Liver (tissue), 9 donors: ENCODE results near the gene SH3BP5L. TPM values are rescaled to one million over a fixed set of nuclear protein-coding genes. Genes with fewer than 3 reads are reported as not detected.

ENCODE experiments used
- DNase-seq: peaks from one replicate; pipeline ENCODE4 v3.0.0-alpha.2; 2017; ENCODE audit warnings: low spot score
- H3K27ac ChIP-seq, 2 donors: one replicate each; pipeline ENCODE4 v1.7.0; 2013; ENCODE audit warnings: inconsistent platforms in 2 of 2, low read length in 2 of 2, control low read depth in 1 of 2, low read depth in 1 of 2, mild to moderate bottlenecking in 1 of 2
- H3K27me3 ChIP-seq, 4 donors: one replicate each; pipeline versions ENCODE4 v1.6.1 to v1.7.0; 2013; ENCODE audit warnings: low read length in 3 of 4, inconsistent platforms in 1 of 4, mild to moderate bottlenecking in 1 of 4, moderate library complexity in 1 of 4; ENCODE audit not compliant: control insufficient read depth in 4 of 4, insufficient read depth in 4 of 4
- H3K36me3 ChIP-seq, 4 donors: one replicate each; pipeline versions ENCODE4 v1.6.1 to v1.7.0; 2013; ENCODE audit warnings: low read length in 3 of 4, mild to moderate bottlenecking in 3 of 4, low read depth in 1 of 4, moderate library complexity in 1 of 4; ENCODE audit not compliant: control insufficient read depth in 4 of 4, insufficient read depth in 3 of 4
- H3K4me1 ChIP-seq, 4 donors: one replicate each; pipeline versions ENCODE4 v1.6.1 to v1.7.0; 2013; ENCODE audit warnings: low read length in 3 of 4, mild to moderate bottlenecking in 3 of 4, moderate library complexity in 1 of 4; ENCODE audit not compliant: control insufficient read depth in 4 of 4, insufficient read depth in 4 of 4
- H3K4me3 ChIP-seq, 3 donors: one replicate each; pipeline versions ENCODE4 v1.6.1 to v1.7.0; 2013; ENCODE audit warnings: low read length in 3 of 3, control low read depth in 1 of 3, low read depth in 1 of 3, mild to moderate bottlenecking in 1 of 3
- H3K9ac ChIP-seq, 2 donors: one replicate each; pipeline ENCODE4 v1.7.0; 2013; ENCODE audit warnings: low read length in 2 of 2, mild to moderate bottlenecking in 2 of 2, moderate library complexity in 2 of 2, control low read depth in 1 of 2, low read depth in 1 of 2
- H3K9me3 ChIP-seq, 4 donors: one replicate each; pipeline versions ENCODE4 v1.6.1 to v1.7.0; 2013; ENCODE audit warnings: low read length in 3 of 4; ENCODE audit not compliant: control insufficient read depth in 4 of 4
- ATF3 ChIP-seq: IDR thresholded peaks from 2 replicates; pipeline ENCODE4 v1.6.1; 2016; ENCODE audit warnings: antibody characterized with exemption
- CTCF ChIP-seq: fragments of 150-350 bp; IDR thresholded peaks from 2 replicates; pipeline ENCODE4 v1.5.1; 2017; ENCODE audit warnings: improper control_type of control experiment, low read depth, low read length; ENCODE audit not compliant: missing input control
- EGR1 ChIP-seq, 2 donors: IDR thresholded peaks; 2 replicates each; pipeline ENCODE4 v1.6.1; 2016 to 2018; ENCODE audit warnings: antibody characterized with exemption in 2 of 2, low read depth in 2 of 2
- FOXA1 ChIP-seq: IDR thresholded peaks from 2 replicates; pipeline ENCODE4 v1.6.1; 2016; ENCODE audit warnings: antibody characterized with exemption
- FOXA2 ChIP-seq: IDR thresholded peaks from 2 replicates; pipeline ENCODE4 v1.6.1; 2016; ENCODE audit warnings: antibody characterized with exemption
- GABPA ChIP-seq, 2 donors: IDR thresholded peaks in 1 of 2; conservative IDR thresholded peaks in 1 of 2; 2 replicates each; pipeline ENCODE4 v1.6.1; 2016; ENCODE audit warnings: antibody characterized with exemption in 2 of 2, mild to moderate bottlenecking in 1 of 2, moderate library complexity in 1 of 2
- HNF4A ChIP-seq, 2 donors: conservative IDR thresholded peaks; 2 replicates each; pipeline ENCODE4 v1.6.1; 2016; ENCODE audit warnings: antibody characterized with exemption in 2 of 2, mild to moderate bottlenecking in 2 of 2
- HNF4G ChIP-seq: IDR thresholded peaks from 2 replicates; pipeline ENCODE4 v1.6.1; 2016; ENCODE audit warnings: antibody characterized with exemption
- JUND ChIP-seq, 2 donors: IDR thresholded peaks; 2 replicates each; pipeline ENCODE4 v1.6.1; 2016; ENCODE audit warnings: antibody characterized with exemption in 2 of 2
- MAX ChIP-seq: IDR thresholded peaks from 2 replicates; pipeline ENCODE4 v1.6.1; 2016; ENCODE audit warnings: antibody characterized with exemption
- NR2F2 ChIP-seq: IDR thresholded peaks from 2 replicates; pipeline ENCODE4 v1.6.1; 2016; ENCODE audit warnings: antibody characterized with exemption
- RAD21 ChIP-seq, 2 donors: IDR thresholded peaks; 2 replicates each; pipeline ENCODE4 v1.6.1; 2016; ENCODE audit warnings: antibody characterized with exemption in 2 of 2, mild to moderate bottlenecking in 2 of 2
- RXRA ChIP-seq, 2 donors: IDR thresholded peaks; 2 replicates each; pipeline ENCODE4 v1.6.1; 2017 to 2018; ENCODE audit warnings: antibody characterized with exemption in 2 of 2, mild to moderate bottlenecking in 1 of 2
- SP1 ChIP-seq: IDR thresholded peaks from 2 replicates; pipeline ENCODE4 v1.6.1; 2018; ENCODE audit warnings: antibody characterized with exemption, mild to moderate bottlenecking
- TAF1 ChIP-seq: conservative IDR thresholded peaks from 2 replicates; pipeline ENCODE4 v1.6.1; 2016; ENCODE audit warnings: antibody characterized with exemption, mild to moderate bottlenecking
- YY1 ChIP-seq: IDR thresholded peaks from 2 replicates; pipeline ENCODE4 v1.6.1; 2016; ENCODE audit warnings: antibody characterized with exemption, mild to moderate bottlenecking
- ZBTB33 ChIP-seq: IDR thresholded peaks from 2 replicates; pipeline ENCODE4 v1.6.1; 2016; ENCODE audit warnings: antibody characterized with exemption
- WGBS: extraction: QIAGEN DNeasy Blood & Tissue Kit; methylation state at CpG from one replicate; pipeline ENCODE4 v1.1.7; 2013; 5-methylcytosine and 5-hydroxymethylcytosine counted together
- polyA plus RNA-seq, 2 donors: library from polyadenylated mRNA; stranded (reverse) in 1 of 2; unstranded in 1 of 2; fragments of 200-250 nt in 1 of 2; fragments of >200 nt in 1 of 2; fragmentation: Nextera tagmentation in 1 of 2; extraction: Ambion mirVana in 1 of 2; gene quantifications; one replicate each; pipeline versions ENCODE4 v1.2.1 to v1.2.3, GENCODE V29; 2013 to 2015
- total RNA-seq, 2 donors: library from RNA; depleted of rRNA; stranded (reverse); fragments of >200 nt; gene quantifications; one replicate each; pipeline ENCODE4 v1.2.3, GENCODE V29; 2014
- TF ChIP-seq, protein P1 (sequence below): IDR thresholded peaks from 2 replicates; pipeline ENCODE4 v1.6.1; 2016; ENCODE audit warnings: antibody characterized with exemption, mild to moderate bottlenecking
- donor health status: healthy.
- donor health status: healthy.
- donor health status: healthy.
- donor health status: healthy.
- donor health status: healthy.

Gene SH3BP5L
- total and polyA plus RNA-seq, 4 donors = 1.5 to 16.4 (median 12.4) TPM

GRCh38 chr1:248814351-248814750, 11.4 kb downstream of the SH3BP5L start:
- Histone ChIP-seq H3K9me3 (no peaks in the 10 kb centered on the region), H3K4me3 (no peak overlapping the region), H3K27ac (no peak overlapping the region), H3K36me3 (peaks cover 9 to 35% (median 25%) of the 10 kb centered on the region in 4 donors), H3K4me1 (peaks cover 2 to 17% (median 6%) of the 10 kb centered on the region in 4 donors), H3K9ac (no peak overlapping the region), H3K27me3 (no peaks in the 10 kb centered on the region)
- TF ChIP-seq FOXA1 (no peak), FOXA2 (no peak), SP1 (no peak), RAD21 (IDR thresholded peaks at IDR 0.05) (no peak), CTCF (no peak), MAX (no peak), EGR1 (IDR thresholded peaks at IDR 0.05; ENCODE audit: low read depth in 2 of 2) (no peak), GABPA (IDR thresholded peaks at IDR 0.05 in 1 of 2, conservative IDR thresholded peaks at IDR 0.05 in 1 of 2) (no peak), TAF1 (no peak), JUND (IDR thresholded peaks at IDR 0.05) (no peak), ZBTB33 (no peak), YY1 (no peak), RXRA (IDR thresholded peaks at IDR 0.05) (no peak), NR2F2 (no peak), HNF4A (conservative IDR thresholded peaks at IDR 0.05) (no peak), ATF3 (no peak), HNF4G (no peak)
- TF ChIP-seq, protein P1, sequence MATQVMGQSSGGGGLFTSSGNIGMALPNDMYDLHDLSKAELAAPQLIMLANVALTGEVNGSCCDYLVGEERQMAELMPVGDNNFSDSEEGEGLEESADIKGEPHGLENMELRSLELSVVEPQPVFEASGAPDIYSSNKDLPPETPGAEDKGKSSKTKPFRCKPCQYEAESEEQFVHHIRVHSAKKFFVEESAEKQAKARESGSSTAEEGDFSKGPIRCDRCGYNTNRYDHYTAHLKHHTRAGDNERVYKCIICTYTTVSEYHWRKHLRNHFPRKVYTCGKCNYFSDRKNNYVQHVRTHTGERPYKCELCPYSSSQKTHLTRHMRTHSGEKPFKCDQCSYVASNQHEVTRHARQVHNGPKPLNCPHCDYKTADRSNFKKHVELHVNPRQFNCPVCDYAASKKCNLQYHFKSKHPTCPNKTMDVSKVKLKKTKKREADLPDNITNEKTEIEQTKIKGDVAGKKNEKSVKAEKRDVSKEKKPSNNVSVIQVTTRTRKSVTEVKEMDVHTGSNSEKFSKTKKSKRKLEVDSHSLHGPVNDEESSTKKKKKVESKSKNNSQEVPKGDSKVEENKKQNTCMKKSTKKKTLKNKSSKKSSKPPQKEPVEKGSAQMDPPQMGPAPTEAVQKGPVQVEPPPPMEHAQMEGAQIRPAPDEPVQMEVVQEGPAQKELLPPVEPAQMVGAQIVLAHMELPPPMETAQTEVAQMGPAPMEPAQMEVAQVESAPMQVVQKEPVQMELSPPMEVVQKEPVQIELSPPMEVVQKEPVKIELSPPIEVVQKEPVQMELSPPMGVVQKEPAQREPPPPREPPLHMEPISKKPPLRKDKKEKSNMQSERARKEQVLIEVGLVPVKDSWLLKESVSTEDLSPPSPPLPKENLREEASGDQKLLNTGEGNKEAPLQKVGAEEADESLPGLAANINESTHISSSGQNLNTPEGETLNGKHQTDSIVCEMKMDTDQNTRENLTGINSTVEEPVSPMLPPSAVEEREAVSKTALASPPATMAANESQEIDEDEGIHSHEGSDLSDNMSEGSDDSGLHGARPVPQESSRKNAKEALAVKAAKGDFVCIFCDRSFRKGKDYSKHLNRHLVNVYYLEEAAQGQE = no peak
- WGBS = 94% methylated on average over 16 of the region's 16 CpGs
- DNase-seq = no peak
